ENCODE data around the gene RETREG2.

RETREG2 gene

GRCh38 chr2:219214141-219214540, 36.1 kb downstream of the RETREG2 start:
- DNase-seq (ENCODE audit: low read depth in 3 of 3), result no peak

DNA sequence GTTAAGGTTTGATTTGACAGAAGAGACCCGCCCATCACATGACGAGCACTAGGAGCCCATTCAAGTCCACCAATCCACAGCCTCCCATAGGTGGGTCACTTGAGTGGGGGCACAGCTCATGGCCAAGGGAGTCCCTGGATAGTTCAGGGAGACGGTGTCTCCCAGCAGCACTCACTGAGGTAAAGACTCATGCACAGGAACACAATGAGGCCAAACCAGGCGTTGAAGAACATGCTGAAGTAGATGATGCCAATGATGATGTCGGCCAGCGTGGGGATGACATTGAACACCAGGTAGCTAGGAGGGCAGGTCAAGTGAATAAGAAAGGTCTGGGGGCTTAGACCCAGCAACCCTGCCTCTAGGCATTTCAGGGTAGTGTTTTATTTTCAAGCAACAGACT, 36.7 kb downstream of the RETREG2 start:
- DNase-seq (ENCODE audit: low read depth in 3 of 3), result no peak

DNA sequence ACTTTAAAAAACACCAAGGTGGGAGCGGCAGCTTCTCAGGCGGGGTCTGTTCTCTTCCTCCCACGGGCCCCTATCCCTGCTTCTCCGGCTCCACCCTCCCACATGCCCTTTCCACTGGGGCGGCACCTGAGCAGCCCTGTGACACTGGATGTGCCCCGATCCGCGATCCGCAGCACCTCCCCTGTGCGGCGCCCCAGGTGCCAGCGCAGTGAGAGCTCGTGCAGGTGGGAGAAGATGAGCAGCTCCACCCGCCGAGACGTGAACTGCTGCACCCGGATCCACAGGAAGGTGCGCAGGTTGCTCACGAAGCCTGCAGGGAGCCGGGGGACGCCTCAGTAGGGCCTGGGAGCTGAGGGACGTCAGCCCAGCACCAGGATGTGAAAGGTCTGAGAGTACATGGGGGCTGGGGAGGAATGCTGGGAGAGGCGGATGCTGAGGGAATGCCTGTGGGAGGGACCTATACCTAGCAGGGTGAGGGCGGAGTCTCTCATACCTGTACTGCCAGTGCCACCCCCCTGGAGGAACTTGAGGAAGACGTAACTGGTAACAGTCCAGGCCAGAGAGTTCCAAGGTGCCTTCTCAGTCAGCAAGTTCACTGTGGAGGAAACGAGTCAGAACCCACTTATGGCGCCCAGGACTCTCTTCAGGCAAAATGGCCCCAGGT, 37.9 kb downstream of the RETREG2 start:
- DNase-seq (ENCODE audit: low read depth in 3 of 3), result no peak

DNA sequence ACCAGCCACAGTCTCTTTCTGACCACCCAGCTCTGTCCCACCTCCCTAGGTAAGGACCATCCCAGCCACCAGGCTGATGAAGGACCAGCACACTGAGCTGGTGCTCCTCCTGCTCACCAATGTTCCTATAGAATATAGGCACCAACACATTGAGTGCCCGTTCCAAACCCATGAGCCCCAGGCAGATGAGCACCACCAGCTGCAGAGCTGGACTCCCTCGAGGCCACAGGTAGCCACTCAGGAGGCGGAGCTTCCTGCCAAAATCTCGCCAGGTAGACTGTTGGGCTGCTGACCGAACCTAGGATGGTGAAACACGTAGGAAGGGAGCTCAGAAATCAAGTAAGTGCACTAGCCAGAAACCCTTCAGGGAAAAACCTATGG, 38.5 kb downstream of the RETREG2 start:
- no peak for DNase-seq (ENCODE audit: low read depth in 3 of 3)

- no peak for DNase-seq (ENCODE audit: low read depth in 3 of 3)
Measured at GRCh38 chr2:219218217-219218731, 40.2 kb downstream of the RETREG2 start.

DNA sequence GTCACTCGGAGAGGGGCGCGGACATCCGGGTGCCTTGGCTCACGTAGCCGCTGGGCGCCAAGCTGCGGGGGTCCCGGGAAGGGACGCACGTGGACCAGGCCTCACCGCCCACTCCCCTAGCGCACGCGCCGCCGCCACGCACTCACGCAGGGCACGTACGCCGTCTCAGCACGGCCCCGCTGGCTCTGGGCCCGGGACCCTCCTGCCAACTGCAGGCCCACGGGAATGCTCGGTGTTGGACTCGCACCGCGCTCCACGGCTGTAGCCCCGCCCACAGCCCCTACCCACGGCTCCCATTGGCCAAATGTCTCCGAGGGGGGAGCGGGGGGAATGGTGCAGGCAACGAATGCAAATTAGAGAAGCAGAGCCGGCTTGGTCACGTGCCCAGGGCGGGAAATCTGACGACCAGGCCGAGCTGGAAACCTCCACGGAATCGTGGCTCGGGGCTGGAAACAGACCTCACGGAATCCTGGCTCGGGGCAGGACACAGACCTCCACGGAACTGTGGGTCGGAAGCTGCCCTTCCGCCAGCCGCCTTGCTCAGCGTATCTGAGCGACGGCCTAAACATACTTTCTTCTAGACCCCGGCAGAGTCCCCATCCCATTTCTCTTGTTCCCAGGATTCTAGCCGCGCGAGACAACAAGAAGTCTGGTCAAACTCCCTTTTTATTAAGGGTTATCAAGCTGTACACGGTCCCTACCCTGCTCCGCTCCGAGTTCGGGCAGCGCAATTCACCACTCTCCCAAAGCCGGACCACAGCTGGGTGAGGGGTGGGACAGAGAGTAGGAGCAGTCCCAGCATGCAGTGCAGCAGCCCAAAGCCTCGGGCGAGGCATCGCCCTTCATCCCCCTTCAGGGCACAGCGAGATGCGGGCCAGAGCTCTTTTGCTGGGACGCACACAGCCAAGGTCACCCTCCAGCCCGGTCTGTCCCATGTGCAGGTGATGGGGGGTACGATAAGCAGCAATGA, 40.9 kb downstream of the RETREG2 start, which contains the start of gene ABCB6:
ABCB6 (minus strand) TSS at position 227 of the 970 bp plus-strand sequence. CDS start 285 bp downstream, outside the sequence.
- peak; percentile 83 to 92 (median 84) for DNase-seq (ENCODE audit: low read depth in 3 of 3)

GRCh38 chr2:219219784-219220532, 41.9 kb downstream of the RETREG2 start:
- DNase-seq (ENCODE audit: low read depth in 3 of 3), result no peak

DNA sequence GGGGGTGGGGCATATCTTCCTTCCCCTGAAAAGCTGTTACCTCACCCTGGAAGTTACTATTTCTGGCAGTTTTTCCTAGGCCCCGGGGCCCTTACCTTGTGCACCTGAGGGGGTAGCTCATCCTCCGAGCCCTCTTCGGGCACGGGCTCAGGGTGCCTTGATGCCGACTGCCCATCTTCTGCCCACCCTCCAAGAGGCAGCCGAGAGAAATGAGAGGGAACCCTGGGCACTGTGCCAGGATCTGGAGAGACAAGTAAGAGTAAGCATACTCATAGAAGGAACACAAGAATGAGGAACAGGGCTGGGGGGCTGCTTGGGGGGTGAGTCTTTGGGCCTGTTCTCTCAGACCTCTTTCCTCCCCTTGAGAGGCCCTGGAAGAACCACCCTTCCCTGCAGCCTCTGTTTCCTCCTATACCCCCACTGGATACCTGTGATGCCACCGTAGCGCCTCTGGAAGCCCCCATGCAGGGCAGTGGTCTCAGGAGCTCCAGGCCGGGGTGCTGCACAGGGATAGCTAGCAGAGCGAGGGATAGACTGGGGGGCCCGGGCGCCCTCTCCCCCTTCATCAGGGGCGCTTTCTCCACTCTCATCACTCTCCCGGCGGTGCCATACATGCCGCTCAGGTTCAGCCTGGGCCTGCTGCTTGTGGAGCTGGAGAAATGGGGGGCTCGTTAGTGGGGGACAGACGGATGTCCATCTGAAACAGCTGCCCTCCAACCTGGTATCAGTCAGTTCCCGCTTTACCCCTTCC, 42.8 kb downstream of the RETREG2 start:
- DNase-seq (ENCODE audit: low read depth in 3 of 3), result no peak

DNA sequence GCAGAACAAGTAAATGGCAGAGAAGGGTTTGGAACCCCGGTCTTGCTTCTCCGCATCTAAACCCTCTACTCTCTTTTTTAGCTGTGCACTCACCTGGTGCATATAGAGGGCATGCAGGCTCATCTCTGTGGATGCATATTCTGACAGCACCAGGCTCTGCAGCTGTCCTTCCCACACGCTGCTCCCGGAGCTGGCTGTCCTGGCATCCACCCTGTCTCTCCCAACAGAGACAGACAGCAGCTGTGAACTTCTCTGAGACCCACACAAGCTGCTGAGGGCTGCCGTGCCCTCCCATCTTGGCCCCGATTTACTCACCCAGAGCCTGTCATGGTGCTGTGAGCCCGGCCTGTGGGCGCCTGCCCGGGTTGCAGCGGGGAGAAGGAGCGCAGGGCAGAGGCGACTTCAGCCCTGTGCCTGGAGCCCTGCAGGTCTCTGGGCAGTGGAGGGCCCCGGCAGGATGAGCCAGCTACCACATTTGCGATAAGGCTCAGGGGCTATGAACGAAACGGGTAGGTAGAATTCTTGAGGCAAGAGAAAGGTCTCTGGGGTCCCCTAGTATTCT, 44.0 kb downstream of the RETREG2 start:
- no peak for DNase-seq (ENCODE audit: low read depth in 3 of 3)

DNA sequence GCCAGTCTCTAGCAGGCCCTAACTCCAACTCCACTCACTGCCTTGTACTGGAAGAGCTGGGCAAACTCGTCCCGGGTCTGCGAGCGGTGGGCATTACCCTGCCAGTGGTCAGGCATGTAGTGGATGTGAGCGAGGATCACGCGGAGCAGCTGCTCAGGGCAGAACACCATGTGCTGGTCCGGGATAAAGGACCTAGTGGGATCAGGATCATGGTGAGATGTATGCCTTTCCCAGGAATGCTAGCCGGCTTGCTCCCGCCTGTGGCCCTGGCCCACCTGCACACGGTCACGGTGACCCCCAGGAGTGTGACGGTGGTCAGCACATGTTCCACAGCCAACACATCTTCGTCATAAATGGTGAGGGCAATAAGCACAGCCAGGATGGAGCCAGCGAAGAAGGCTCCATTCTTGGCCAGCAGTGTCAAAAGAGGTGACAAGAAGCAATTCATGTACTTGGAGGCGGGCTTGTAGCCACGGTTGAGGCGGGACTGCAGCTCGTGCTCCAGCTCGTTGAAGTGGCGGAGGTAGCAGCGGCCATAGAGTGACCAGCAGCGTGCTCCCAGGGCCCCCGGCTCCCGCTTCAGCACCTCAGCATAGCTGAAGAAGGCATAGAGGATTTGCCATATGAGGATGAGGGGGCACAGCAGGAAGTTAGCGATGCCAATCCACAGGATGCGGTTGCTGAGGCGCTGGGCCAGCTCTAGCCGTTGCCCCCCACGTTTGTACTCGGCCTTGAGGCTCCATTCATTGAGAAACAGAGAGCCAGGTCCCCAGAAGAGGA, 45.9 kb downstream of the RETREG2 start:
- DNase-seq (ENCODE audit: low read depth in 3 of 3), result no peak

GRCh38 chr2:219225350-219225749, 47.3 kb downstream of the RETREG2 start:
- DNase-seq (ENCODE audit: low read depth in 3 of 3), result no peak

GRCh38 chr2:219228041-219228910, 50.2 kb downstream of the RETREG2 start:
- DNase-seq (ENCODE audit: low read depth in 3 of 3), result no peak

GRCh38 chr2:219228911-219229304, 50.8 kb downstream of the RETREG2 start:
- no peak for DNase-seq (ENCODE audit: low read depth in 3 of 3)

GRCh38 chr2:219229305-219230058, 51.4 kb downstream of the RETREG2 start, which contains the start of the genes ANKZF1 and ATG9A:
Gene ANKZF1 (plus strand): TSS chr2:219229806. CDS start chr2:219230258, 452 bp downstream.
Gene ATG9A (minus strand): TSS chr2:219229636. CDS start chr2:219228024, 1,612 bp downstream.
- DNase-seq (ENCODE audit: low read depth in 3 of 3), result peak; percentile 97 to 99 (median 97)

DNA sequence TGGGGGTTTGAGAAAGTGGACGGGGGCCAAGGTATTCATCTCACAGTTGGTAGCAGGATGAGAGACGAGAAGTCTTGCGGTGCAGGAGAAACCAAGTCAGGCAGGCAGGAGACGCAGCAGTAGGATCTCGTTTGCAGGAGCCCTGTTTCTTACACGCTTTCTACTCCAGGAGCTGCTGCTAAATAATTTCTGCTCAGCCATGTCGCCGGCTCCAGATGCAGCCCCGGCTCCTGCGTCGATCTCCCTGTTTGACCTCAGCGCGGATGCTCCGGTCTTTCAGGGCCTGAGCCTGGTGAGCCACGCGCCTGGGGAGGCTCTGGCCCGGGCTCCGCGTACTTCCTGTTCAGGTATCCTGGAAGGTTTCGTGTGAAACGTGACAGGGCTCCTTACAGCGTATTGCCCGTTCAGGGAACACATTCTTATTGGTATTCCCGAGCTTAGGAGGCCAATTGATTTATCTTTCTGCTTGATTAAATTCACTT, 52.0 kb downstream of the RETREG2 start:
- peak in 1 of 3 experiments; percentile 66 for DNase-seq (ENCODE audit: low read depth in 3 of 3)

- no peak for DNase-seq (ENCODE audit: low read depth in 3 of 3)
Measured at GRCh38 chr2:219234331-219234730, 56.3 kb downstream of the RETREG2 start.
